ENCODE measurements around the gene IRX4. TPM values are rescaled to one million over a fixed set of nuclear protein-coding genes. Genes with fewer than 3 reads are reported as not detected.
A peak's percentile ranks its signal among the peaks of the same experiment; 100 is the strongest.

IRX4 gene
- total and polyA plus RNA-seq, 2 experiments from 2014 or later, result 208 to 308 TPM

- H3K27ac ChIP-seq, result no peak overlapping the region
- TF ChIP-seq CTCF (IDR thresholded peaks at IDR 0.05; ENCODE audit: low read depth, low read length), result no peak
These were observed 6.8 kb upstream of the IRX4 start for GRCh38 chr5:1889321-1890065.

GRCh38 chr5:1888541-1889251 lies 6.0 kb upstream of the IRX4 start:
- Histone ChIP-seq H3K27ac (no peak overlapping the region), H3K4me3 (no peak overlapping the region), H3K9me3 (ENCODE audit: low read depth) (no peaks in the 10 kb centered on the region), H3K27me3 (peaks cover 79% of the 10 kb centered on the region), H3K4me1 (ENCODE audit: low read depth) (peaks cover 6% of the 10 kb centered on the region), H3K36me3 (no peaks in the 10 kb centered on the region)
- DNase-seq (ENCODE audit: low read depth in 1 of 2, low spot score in 1 of 2), result no peak
- no peak for TF ChIP-seq CTCF (IDR thresholded peaks at IDR 0.05; ENCODE audit: low read depth, low read length)

More at GRCh38 chr5:1889321-1890065, 6.8 kb upstream of the IRX4 start:
- Histone ChIP-seq H3K36me3 (no peaks in the 10 kb centered on the region), H3K27me3 (peaks cover 71% of the 10 kb centered on the region), H3K4me1 (ENCODE audit: low read depth) (peaks cover 6% of the 10 kb centered on the region), H3K4me3 (no peak overlapping the region), H3K9me3 (ENCODE audit: low read depth) (no peaks in the 10 kb centered on the region)
- DNase-seq (ENCODE audit: low read depth in 1 of 2, low spot score in 1 of 2), result no peak

DNA sequence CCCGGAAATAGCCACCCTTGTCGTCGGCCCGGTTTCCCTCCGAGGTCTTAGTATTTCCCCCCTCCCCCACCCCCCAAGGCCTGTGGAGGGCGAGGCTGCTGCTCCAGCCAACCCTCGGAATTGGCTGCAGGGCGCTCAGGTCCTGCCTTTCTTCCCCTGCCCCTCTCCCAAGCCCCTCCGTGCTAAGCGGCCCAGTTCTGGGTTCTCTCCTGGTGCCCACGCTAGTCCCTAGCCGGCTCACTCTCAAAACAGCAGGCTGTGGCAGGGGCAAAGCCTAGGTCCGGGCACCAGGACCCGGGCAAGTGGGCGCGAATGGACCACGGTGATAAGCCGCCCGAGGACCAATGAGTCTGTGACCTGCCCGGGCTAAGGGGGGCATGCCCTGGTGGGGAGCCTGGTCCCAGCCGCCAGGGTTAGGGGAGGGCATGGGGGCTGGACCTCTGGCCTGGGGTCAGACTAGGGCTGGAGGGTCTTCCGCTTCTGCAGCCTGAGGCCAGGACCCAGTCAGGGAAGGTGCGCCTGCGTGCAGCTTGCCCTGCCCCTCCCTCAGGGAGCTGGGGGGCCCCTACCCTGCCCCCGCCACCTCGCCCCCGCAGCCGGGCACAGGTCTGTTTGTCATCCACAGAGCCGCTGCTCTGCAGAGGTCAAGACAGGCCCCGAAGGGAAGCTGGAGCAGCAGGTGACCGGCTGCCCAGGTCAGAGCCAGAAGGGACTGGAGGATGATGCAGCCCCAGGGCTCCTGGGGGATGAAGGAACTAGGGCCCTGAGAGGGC lies 5.0 kb upstream of the IRX4 start:
- H3K4me3 ChIP-seq, result peak overlapping the region; percentile 92
- H3K4me1 ChIP-seq (ENCODE audit: low read depth), result peaks cover 6% of the 10 kb centered on the region
- DNase-seq (ENCODE audit: low read depth in 1 of 2, low spot score in 1 of 2), result peak in 1 of 2 donors; percentile 63
- no peaks in the 10 kb centered on the region for H3K36me3 ChIP-seq
- peaks cover 89% of the 10 kb centered on the region for H3K27me3 ChIP-seq
- no peak for TF ChIP-seq CTCF (IDR thresholded peaks at IDR 0.05; ENCODE audit: low read depth, low read length)
- peak overlapping the region; percentile 94 for H3K27ac ChIP-seq
- no peaks in the 10 kb centered on the region for H3K9me3 ChIP-seq (ENCODE audit: low read depth)

DNA sequence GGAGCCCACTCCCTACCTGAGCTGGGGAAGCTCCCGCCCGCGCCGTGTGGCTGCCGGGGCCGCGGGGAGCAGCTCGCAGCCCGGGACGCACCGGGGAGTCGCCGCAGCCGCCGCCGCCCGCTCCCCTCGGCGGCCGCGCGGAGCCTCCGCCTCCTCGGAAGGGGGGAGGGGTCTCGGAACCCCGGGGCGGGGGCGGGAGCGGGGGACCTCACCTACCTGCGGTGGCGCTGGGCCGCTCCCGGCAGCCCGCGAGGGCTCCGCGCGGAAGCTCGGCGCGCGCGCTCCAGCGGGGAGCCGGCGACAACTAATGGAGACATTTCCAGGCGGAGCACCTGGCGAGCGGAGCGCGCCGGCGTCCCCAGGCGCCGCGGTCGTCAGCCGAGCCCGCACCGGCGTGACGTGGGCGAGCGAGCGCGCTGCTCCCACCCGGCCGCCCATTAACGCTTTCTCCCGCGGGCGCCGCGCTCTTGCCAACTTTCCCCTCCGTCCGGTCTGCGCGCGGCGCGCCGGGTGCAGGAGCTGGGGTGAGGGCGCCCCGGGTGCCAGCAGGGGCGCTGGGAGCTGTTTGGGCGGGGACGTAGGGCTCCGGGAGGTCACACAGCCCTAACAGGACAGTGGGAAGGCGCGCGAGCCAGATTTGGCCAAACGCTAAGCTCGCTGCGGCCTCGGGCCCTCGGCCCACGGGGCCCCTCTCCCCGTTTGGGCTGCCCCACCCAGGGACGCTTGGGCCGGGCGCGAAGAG lies 4.3 kb upstream of the IRX4 start:
- Histone ChIP-seq H3K27me3 (peaks cover 91% of the 10 kb centered on the region), H3K4me1 (ENCODE audit: low read depth) (peaks cover 11% of the 10 kb centered on the region), H3K4me3 (peak overlapping the region; percentile 92), H3K36me3 (no peaks in the 10 kb centered on the region), H3K27ac (peak overlapping the region; percentile 94), H3K9me3 (ENCODE audit: low read depth) (no peaks in the 10 kb centered on the region)
- peak in 1 of 2 donors; percentile 60 for DNase-seq (ENCODE audit: low read depth in 1 of 2, low spot score in 1 of 2)
- no peak for TF ChIP-seq CTCF (IDR thresholded peaks at IDR 0.05; ENCODE audit: low read depth, low read length)
